ENCODE measurements around the gene TMEM221.

TMEM221 gene

GRCh38 chr19:17419621-17420474, 28.6 kb downstream of the TMEM221 start, which contains the start of gene MVB12A (continued):
- TF ChIP-seq, protein P1, sequence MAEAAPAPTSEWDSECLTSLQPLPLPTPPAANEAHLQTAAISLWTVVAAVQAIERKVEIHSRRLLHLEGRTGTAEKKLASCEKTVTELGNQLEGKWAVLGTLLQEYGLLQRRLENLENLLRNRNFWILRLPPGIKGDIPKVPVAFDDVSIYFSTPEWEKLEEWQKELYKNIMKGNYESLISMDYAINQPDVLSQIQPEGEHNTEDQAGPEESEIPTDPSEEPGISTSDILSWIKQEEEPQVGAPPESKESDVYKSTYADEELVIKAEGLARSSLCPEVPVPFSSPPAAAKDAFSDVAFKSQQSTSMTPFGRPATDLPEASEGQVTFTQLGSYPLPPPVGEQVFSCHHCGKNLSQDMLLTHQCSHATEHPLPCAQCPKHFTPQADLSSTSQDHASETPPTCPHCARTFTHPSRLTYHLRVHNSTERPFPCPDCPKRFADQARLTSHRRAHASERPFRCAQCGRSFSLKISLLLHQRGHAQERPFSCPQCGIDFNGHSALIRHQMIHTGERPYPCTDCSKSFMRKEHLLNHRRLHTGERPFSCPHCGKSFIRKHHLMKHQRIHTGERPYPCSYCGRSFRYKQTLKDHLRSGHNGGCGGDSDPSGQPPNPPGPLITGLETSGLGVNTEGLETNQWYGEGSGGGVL (tag by site-specific recombination; IDR thresholded peaks at IDR 0.05) = peak; percentile 72
- TF ChIP-seq ZEB2 (tag by site-specific recombination; IDR thresholded peaks at IDR 0.05) (peak; percentile 40; the same call in 1 of the 2 replicates), ELK4 (IDR thresholded peaks at IDR 0.05; ENCODE audit: borderline replicate concordance, low read depth, low read length) (peak; percentile 95; the same call in 1 of the 2 replicates), KLF9 (tag by site-specific recombination; IDR thresholded peaks at IDR 0.05; ENCODE audit: low read depth) (peak; percentile 7; the same call in 1 of the 2 replicates), YY1 (tag by site-specific recombination; IDR thresholded peaks at IDR 0.05) (peak; percentile 80), ZFHX2 (tag by site-specific recombination; conservative IDR thresholded peaks at IDR 0.05) (peak; percentile 73), ZBTB11 (tag by site-specific recombination; conservative IDR thresholded peaks at IDR 0.05; ENCODE audit: low read depth) (peak; percentile 98), SCRT1 (tag by site-specific recombination; IDR thresholded peaks at IDR 0.05; ENCODE audit: borderline replicate concordance) (no peak), ZNF324 (tag by site-specific recombination; IDR thresholded peaks at IDR 0.05) (0 out of 2 replicates have a peak, but pooled peaks have one; percentile 65), ZSCAN4 (tag by site-specific recombination; IDR thresholded peaks at IDR 0.05) (no peak), GLIS1 (tag by site-specific recombination; IDR thresholded peaks at IDR 0.05) (peak; percentile 31; the same call in 1 of the 2 replicates), OSR2 (tag by site-specific recombination; IDR thresholded peaks at IDR 0.05) (peak; percentile 40; the same call in 1 of the 2 replicates), SP3 (tag by site-specific recombination; IDR thresholded peaks at IDR 0.05) (peak; percentile 96), YY2 (tag by site-specific recombination; IDR thresholded peaks at IDR 0.05) (peak; percentile 76), KLF16 (tag by site-specific recombination; IDR thresholded peaks at IDR 0.05) (0 out of 2 replicates have a peak, but pooled peaks have one; percentile 66), HIC1 (tag by site-specific recombination; IDR thresholded peaks at IDR 0.05) (peak; percentile 92; the same call in 1 of the 2 replicates), ZNF132 (tag by site-specific recombination; IDR thresholded peaks at IDR 0.05; ENCODE audit: borderline replicate concordance) (no peak), ZNF184 (tag by site-specific recombination; IDR thresholded peaks at IDR 0.05) (no peak), ZNF660 (tag by site-specific recombination; IDR thresholded peaks at IDR 0.05) (peak; percentile 84; the same call in 1 of the 2 replicates), ZNF341 (tag by site-specific recombination; IDR thresholded peaks at IDR 0.05; ENCODE audit: low read depth) (peak; percentile 66), TRIM28 (IDR thresholded peaks at IDR 0.05; ENCODE audit: borderline replicate concordance, low read length) (peak; percentile 32; the same call in 1 of the 2 replicates), ZBTB8A (tag by site-specific recombination; IDR thresholded peaks at IDR 0.05) (peak; percentile 76)
- TF ChIP-seq, protein P2, sequence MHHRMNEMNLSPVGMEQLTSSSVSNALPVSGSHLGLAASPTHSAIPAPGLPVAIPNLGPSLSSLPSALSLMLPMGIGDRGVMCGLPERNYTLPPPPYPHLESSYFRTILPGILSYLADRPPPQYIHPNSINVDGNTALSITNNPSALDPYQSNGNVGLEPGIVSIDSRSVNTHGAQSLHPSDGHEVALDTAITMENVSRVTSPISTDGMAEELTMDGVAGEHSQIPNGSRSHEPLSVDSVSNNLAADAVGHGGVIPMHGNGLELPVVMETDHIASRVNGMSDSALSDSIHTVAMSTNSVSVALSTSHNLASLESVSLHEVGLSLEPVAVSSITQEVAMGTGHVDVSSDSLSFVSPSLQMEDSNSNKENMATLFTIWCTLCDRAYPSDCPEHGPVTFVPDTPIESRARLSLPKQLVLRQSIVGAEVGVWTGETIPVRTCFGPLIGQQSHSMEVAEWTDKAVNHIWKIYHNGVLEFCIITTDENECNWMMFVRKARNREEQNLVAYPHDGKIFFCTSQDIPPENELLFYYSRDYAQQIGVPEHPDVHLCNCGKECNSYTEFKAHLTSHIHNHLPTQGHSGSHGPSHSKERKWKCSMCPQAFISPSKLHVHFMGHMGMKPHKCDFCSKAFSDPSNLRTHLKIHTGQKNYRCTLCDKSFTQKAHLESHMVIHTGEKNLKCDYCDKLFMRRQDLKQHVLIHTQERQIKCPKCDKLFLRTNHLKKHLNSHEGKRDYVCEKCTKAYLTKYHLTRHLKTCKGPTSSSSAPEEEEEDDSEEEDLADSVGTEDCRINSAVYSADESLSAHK (tag by site-specific recombination; IDR thresholded peaks at IDR 0.05) = peak; percentile 7; the same call in 1 of the 2 replicates
- TF ChIP-seq, protein P3, sequence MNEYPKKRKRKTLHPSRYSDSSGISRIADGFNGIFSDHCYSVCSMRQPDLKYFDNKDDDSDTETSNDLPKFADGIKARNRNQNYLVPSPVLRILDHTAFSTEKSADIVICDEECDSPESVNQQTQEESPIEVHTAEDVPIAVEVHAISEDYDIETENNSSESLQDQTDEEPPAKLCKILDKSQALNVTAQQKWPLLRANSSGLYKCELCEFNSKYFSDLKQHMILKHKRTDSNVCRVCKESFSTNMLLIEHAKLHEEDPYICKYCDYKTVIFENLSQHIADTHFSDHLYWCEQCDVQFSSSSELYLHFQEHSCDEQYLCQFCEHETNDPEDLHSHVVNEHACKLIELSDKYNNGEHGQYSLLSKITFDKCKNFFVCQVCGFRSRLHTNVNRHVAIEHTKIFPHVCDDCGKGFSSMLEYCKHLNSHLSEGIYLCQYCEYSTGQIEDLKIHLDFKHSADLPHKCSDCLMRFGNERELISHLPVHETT (tag by site-specific recombination; IDR thresholded peaks at IDR 0.05) = peak; percentile 80

All from HEK293 (cell line).